Astrocyte of the hippocampus (primary cell): ENCODE data around the gene FSTL4.

Source experiments
- DNase-seq: peaks from one replicate; pipeline ENCODE4 v3.0.0; 2011; ENCODE audit warnings: low read depth, low spot score

The FSTL4 gene

DNA sequence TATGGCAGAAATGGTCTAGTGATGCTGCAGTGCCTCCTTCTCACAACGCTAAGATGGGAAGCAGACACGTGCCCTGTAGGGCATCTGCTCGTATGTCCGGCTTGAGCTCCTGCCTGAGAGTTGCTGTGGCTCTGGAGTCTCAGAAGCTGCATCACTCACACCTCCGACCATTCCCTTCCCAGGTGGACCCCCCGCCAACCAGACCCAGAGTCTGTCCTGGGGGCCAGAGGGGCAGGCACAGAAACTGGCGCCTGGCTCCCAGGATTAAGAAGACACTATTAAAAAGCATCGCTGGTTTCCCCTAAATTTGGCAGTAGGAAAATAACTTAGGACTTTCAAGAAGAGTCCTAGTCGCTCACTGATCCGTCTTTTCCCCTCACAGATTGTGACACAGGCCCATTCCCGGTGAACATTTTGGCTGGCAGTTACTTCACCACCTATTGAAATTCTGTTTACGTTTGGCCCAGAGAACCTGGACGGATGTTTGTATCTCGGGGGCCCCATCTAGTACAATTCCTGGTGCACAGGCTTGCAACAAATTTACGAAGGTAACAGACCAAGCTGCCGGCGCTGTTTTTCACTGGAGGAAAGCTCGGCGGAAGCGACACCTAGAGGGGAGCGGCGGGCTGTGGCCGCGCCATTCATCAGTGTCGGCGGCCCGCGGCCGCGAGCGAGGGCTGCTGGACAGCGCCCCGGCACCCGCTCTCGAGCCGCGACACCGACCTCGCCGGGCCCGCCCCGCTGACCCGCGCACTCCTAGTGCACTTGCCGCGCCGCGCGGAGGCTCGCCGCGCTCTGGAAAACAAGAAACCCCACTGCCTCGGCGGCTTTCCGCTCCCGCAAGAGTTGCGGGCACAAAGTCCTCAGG lies 1.6 kb downstream of the FSTL4 start:
- peak; percentile 85 for DNase-seq

GRCh38 chr5:133607451-133607850 lies 4.9 kb downstream of the FSTL4 start:
- DNase-seq = no peak

DNA sequence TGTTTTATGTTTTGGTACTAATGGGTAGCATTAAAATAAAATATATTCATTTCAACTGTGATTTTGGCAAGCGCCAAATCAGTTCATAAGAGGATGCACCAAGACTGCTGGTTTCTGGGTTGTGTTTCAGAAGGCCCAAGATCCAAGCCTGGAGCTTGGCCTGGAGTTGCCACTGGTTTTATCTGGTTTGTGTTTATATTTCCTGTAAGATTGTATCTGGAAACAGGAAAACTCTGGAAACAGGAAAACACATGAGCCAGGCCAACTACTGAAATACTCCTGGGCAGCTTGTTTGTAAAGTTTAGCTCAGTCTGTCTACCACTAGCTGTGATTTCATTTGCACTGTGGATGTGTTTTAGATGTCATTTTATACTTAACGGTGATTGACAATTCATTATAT lies 5.5 kb downstream of the FSTL4 start:
- DNase-seq = no peak

- no peak for DNase-seq
These were observed 7.0 kb downstream of the FSTL4 start for GRCh38 chr5:133605323-133605722.

- no peak for DNase-seq
These were observed 8.6 kb downstream of the FSTL4 start for GRCh38 chr5:133603711-133604110.

- no peak for DNase-seq
These were observed 9.4 kb downstream of the FSTL4 start for GRCh38 chr5:133602835-133603380.

GRCh38 chr5:133599600-133599999 lies 12.7 kb downstream of the FSTL4 start:
- DNase-seq = no peak

DNA sequence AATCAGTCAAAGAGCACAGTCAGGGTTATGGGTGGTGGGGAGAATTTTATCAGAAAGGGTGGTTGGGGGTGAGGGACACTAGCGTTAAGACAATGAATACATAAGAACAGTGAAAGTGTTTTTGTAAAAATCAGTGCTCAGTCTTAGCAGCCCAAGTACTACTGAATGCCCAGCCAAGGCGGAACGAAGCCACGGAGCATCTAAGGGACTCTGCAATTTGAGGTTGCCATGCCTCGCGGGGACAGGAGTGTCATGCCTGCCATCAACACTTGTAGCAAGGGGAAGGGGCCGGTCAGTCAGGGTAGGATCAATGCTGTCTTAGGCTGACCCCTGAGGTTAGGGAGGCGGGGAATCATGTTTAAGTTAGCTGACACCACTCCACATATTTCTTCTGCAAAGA lies 13.3 kb downstream of the FSTL4 start:
- no peak for DNase-seq

- DNase-seq = no peak
These were observed 16.3 kb downstream of the FSTL4 start for GRCh38 chr5:133596049-133596448.

GRCh38 chr5:133595465-133595864 lies 16.9 kb downstream of the FSTL4 start:
- DNase-seq = no peak

GRCh38 chr5:133589286-133589685 lies 23.1 kb downstream of the FSTL4 start:
- peak; percentile 24 for DNase-seq

GRCh38 chr5:133582971-133583370 lies 29.4 kb downstream of the FSTL4 start:
- DNase-seq = no peak

DNA sequence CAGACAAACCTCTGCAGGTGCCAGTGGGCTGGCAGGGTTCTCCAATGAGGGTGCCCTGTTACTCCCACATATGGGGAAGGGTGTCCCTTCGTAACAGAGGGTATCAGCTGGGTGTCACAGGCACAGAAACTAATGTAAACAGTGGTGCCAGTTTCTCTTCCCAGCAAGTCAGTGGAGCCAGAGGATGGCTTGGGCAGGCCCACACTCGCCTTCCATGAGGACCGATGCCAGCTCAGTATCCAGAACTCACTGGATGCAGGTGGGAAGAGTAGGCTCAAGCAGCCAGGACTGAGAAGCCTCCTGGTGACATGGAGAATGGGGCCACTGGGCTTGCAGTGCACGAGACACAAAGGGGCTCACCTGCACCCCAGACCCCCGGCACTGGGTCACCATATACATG lies 30.4 kb downstream of the FSTL4 start:
- DNase-seq = no peak

GRCh38 chr5:133581348-133581747 lies 31.0 kb downstream of the FSTL4 start:
- no peak for DNase-seq

GRCh38 chr5:133580618-133581017 lies 31.7 kb downstream of the FSTL4 start:
- no peak for DNase-seq

GRCh38 chr5:133579766-133580165 lies 32.6 kb downstream of the FSTL4 start:
- no peak for DNase-seq

DNA sequence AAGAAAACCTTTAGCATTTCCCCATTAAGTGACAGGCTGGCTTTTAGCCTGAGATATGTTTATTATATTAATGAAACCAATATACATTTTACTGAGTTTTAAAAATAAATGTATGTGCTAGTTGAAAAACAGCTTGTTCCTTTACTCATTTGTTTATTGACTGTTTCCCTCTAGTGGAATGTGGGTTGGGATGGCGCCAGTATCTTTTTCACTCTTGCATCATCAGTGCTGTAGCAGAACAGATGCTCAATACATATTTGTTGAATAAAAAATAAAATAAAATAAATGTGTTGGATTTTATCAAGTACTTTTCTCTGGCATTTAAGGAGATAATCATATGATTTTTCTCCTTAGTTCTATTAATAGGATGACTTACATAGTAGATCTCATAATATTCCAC lies 43.0 kb downstream of the FSTL4 start:
- no peak for DNase-seq

DNA sequence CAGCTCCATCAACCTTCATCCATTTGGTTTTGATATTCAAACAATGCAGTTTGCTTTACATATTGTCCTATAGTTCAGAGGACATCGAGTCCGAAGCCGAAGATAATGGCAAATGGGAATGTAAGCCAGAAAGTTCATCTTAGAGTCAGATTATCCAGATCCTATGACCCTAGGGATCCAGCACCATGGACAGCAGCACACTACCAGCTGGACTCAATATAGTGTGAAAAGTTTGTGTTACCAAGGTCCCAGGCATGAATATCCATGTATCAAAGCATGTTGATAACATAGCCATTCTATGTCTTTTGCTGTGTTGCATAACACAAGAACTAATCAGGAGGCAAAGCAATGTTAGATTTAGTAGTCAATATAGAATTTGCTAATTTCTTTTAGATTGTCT lies 46.3 kb downstream of the FSTL4 start:
- peak; percentile 63 for DNase-seq

GRCh38 chr5:133564921-133565565 lies 47.3 kb downstream of the FSTL4 start:
- DNase-seq = no peak

DNA sequence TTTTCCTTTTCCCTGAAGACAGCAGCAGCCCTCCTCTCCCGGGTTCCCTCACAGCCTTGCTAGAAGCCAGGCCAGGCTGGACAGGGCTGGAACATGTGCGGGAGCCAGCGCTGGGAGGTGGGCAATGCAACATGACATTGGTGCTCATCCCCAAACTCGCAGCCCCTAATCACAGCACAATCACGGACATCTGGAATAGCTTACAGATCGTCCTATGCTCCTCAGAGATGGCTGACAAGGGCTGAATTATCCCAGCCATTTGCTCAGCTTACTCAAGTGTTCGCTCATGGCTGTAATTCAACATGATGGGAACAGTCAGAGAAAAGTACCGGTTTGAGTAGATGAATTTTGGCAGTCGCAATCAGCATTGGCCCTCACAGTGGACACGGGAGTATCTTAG lies 49.8 kb downstream of the FSTL4 start:
- DNase-seq = no peak

DNA sequence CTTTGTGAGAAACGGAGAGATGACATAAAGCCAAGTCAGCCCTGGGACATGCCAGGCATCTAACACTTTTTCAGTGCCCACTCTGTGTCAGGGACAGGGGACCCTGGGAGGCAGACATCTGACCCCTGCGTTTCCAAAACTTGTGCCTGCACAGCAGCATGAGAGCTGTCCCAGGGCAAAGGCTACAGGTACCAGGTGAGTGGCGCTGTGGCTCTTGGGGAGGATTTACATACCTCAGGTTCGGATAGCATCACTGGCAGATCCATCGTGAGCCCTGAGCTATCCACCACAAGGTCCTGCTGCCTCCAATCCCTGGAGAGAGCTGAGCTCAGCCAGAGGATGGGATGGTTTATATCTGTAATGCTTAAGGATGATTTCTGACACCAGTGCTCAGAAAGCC lies 52.4 kb downstream of the FSTL4 start:
- no peak for DNase-seq

- no peak for DNase-seq
These were observed 55.8 kb downstream of the FSTL4 start for GRCh38 chr5:133556551-133556950.

GRCh38 chr5:133554279-133554678 lies 58.1 kb downstream of the FSTL4 start:
- no peak for DNase-seq
